Vagina (tissue), 2 donors: ENCODE measurements around the gene PANK1.

Experiments used
- CTCF ChIP-seq, 3 experiments: fragments of 450-650 bp in 2 of 3; fragments of 200-600 bp in 1 of 3; sonication (generic) in 1 of 3; IDR thresholded peaks; one replicate each; pipeline ENCODE4 v1.5.1; 2017 to 2019; ENCODE audit warnings: antibody characterized with exemption in 3 of 3, mild to moderate bottlenecking in 2 of 3, moderate library complexity in 2 of 3
- POLR2A ChIP-seq, 2 donors: fragments of 450-650 bp; IDR thresholded peaks; one replicate each; pipeline ENCODE4 v1.6.1; 2017; ENCODE audit warnings: antibody characterized with exemption in 2 of 2, mild to moderate bottlenecking in 2 of 2, moderate library complexity in 2 of 2
- POLR2AphosphoS5 ChIP-seq, 2 donors: sonication (generic); formaldehyde crosslinking; IDR thresholded peaks; one replicate each; pipeline ENCODE4 v1.9.0; 2017; ENCODE audit warnings: antibody characterized with exemption in 2 of 2, mild to moderate bottlenecking in 2 of 2, low read depth in 1 of 2; ENCODE audit not compliant: insufficient read depth in 1 of 2

- TF ChIP-seq POLR2A (IDR thresholded peaks at IDR 0.05) (no peak), CTCF (IDR thresholded peaks at IDR 0.05) (no peak), POLR2AphosphoS5 (IDR thresholded peaks at IDR 0.05; ENCODE audit: insufficient read depth in 1 of 2, low read depth in 1 of 2) (no peak)
Observed at GRCh38 chr10:89535171-89536012, 109.7 kb downstream of the PANK1 start, which contains the start of gene SLC16A12.
